KBM-7 (cell line): Measurements from ENCODE around the gene PLEKHA1.
A peak's percentile ranks its signal among the peaks of the same experiment; 100 is the strongest.

Experiments
- DNase-seq: peaks from one replicate; pipeline ENCODE4 v3.0.0-alpha.2; 2015
- in situ Hi-C: fragments of 300-500 bp; cut with MboI; formaldehyde crosslinking; loops from 2 replicates; pipeline ENCODE4 v1.14.3; 2020; ENCODE audit warnings: low sequenced_read_pairs, low pct_unique_long_range_greater_than_20kb, mixed read lengths

PLEKHA1 gene

GRCh38 chr10:122413327-122413726 lies 38.8 kb downstream of the PLEKHA1 start:
- in situ Hi-C loops: no loop called here

GRCh38 chr10:122417667-122418066 lies 43.2 kb downstream of the PLEKHA1 start:
- no peak for DNase-seq
- in situ Hi-C loops: no loop called here

More at GRCh38 chr10:122413327-122413726, 38.8 kb downstream of the PLEKHA1 start:
- no peak for DNase-seq

GRCh38 chr10:122419016-122419415 lies 44.5 kb downstream of the PLEKHA1 start:
- in situ Hi-C loops: no loop called here
- no peak for DNase-seq

GRCh38 chr10:122419876-122420623 lies 45.5 kb downstream of the PLEKHA1 start:
- in situ Hi-C loops: no loop called here
- DNase-seq: no peak

GRCh38 chr10:122420624-122421007 lies 46.1 kb downstream of the PLEKHA1 start:
- DNase-seq: no peak
- in situ Hi-C loops: no loop called here

GRCh38 chr10:122421054-122421625 lies 46.6 kb downstream of the PLEKHA1 start:
- no peak for DNase-seq
- in situ Hi-C loops: no loop called here

GRCh38 chr10:122421742-122422141 lies 47.2 kb downstream of the PLEKHA1 start:
- in situ Hi-C loops: no loop called here

GRCh38 chr10:122422266-122422989 lies 47.9 kb downstream of the PLEKHA1 start:
- DNase-seq: no peak
- in situ Hi-C loops: no loop called here

More at GRCh38 chr10:122421742-122422141, 47.2 kb downstream of the PLEKHA1 start:
- DNase-seq: no peak

- DNase-seq: no peak
- in situ Hi-C loops: no loop called here
These were observed 49.6 kb downstream of the PLEKHA1 start for GRCh38 chr10:122424059-122424458.

GRCh38 chr10:122426829-122427228 lies 52.3 kb downstream of the PLEKHA1 start:
- in situ Hi-C loops: no loop called here
- no peak for DNase-seq

- in situ Hi-C loops: no loop called here
- no peak for DNase-seq
These were observed 52.8 kb downstream of the PLEKHA1 start for GRCh38 chr10:122427280-122427679.

GRCh38 chr10:122435212-122435827 lies 60.8 kb downstream of the PLEKHA1 start:
- in situ Hi-C loops: no loop called here
- DNase-seq: peak; percentile 58

- no peak for DNase-seq
- in situ Hi-C loops: no loop called here
These were observed 67.5 kb downstream of the PLEKHA1 start for GRCh38 chr10:122441961-122442360.

- in situ Hi-C loops: no loop called here
- no peak for DNase-seq
These were observed 71.0 kb downstream of the PLEKHA1 start for GRCh38 chr10:122445469-122445868.

- in situ Hi-C loops: no loop called here
- DNase-seq: no peak
These were observed 71.4 kb downstream of the PLEKHA1 start for GRCh38 chr10:122445904-122446303.

- DNase-seq: no peak
- in situ Hi-C loops: no loop called here
These were observed 72.3 kb downstream of the PLEKHA1 start for GRCh38 chr10:122446668-122447423.

- DNase-seq: no peak
- in situ Hi-C loops: no loop called here
These were observed 74.1 kb downstream of the PLEKHA1 start for GRCh38 chr10:122448600-122448999.

- in situ Hi-C loops: no loop called here
- no peak for DNase-seq
These were observed 74.6 kb downstream of the PLEKHA1 start for GRCh38 chr10:122449153-122449552.

- in situ Hi-C loops: no loop called here
- no peak for DNase-seq
These were observed 76.0 kb downstream of the PLEKHA1 start for GRCh38 chr10:122450353-122450990.
